ENCODE results near the gene SUSD1.

SUSD1 gene

GRCh38 chr9:112009656-112010055, 165.4 kb downstream of the SUSD1 start:
- no peaks in the 10 kb centered on the region for H3K9me3 ChIP-seq
- TF ChIP-seq CTCF (IDR thresholded peaks at IDR 0.05; ENCODE audit: low read depth, low read length) = no peak
- H3K4me3 ChIP-seq (ENCODE audit: low read depth, low read length) = no peak overlapping the region
- H3K27me3 ChIP-seq = no peaks in the 10 kb centered on the region
- DNase-seq = no peak
- no peaks in the 10 kb centered on the region for H3K4me1 ChIP-seq
- H3K36me3 ChIP-seq = no peaks in the 10 kb centered on the region

- Histone ChIP-seq H3K27me3 (no peaks in the 10 kb centered on the region), H3K4me1 (no peaks in the 10 kb centered on the region), H3K9me3 (no peaks in the 10 kb centered on the region; the same call in 1 of the 2 replicates), H3K4me3 (ENCODE audit: low read depth, low read length) (no peak overlapping the region), H3K36me3 (no peaks in the 10 kb centered on the region)
- no peak for DNase-seq
- TF ChIP-seq CTCF (IDR thresholded peaks at IDR 0.05; ENCODE audit: low read depth, low read length) = no peak
Observed at GRCh38 chr9:112007575-112008240, 167.4 kb downstream of the SUSD1 start.

- Histone ChIP-seq H3K9me3 (no peaks in the 10 kb centered on the region; the same call in 1 of the 2 replicates), H3K27me3 (no peaks in the 10 kb centered on the region), H3K36me3 (no peaks in the 10 kb centered on the region), H3K4me1 (no peaks in the 10 kb centered on the region), H3K4me3 (ENCODE audit: low read depth, low read length) (no peak overlapping the region)
- no peak for DNase-seq
- TF ChIP-seq CTCF (IDR thresholded peaks at IDR 0.05; ENCODE audit: low read depth, low read length) = no peak
Observed at GRCh38 chr9:112006361-112007020, 168.6 kb downstream of the SUSD1 start.

- H3K4me3 ChIP-seq (ENCODE audit: low read depth, low read length) = no peak overlapping the region
- no peaks in the 10 kb centered on the region; the same call in 1 of the 2 replicates for H3K9me3 ChIP-seq
- no peaks in the 10 kb centered on the region for H3K4me1 ChIP-seq
- H3K27me3 ChIP-seq = no peaks in the 10 kb centered on the region
- no peak for DNase-seq
- H3K36me3 ChIP-seq = no peaks in the 10 kb centered on the region
- TF ChIP-seq CTCF (IDR thresholded peaks at IDR 0.05; ENCODE audit: low read depth, low read length) = no peak
Observed at GRCh38 chr9:112005939-112006338, 169.2 kb downstream of the SUSD1 start.

- H3K27me3 ChIP-seq = no peaks in the 10 kb centered on the region
- no peaks in the 10 kb centered on the region for H3K36me3 ChIP-seq
- no peak for TF ChIP-seq CTCF (IDR thresholded peaks at IDR 0.05; ENCODE audit: low read depth, low read length)
- DNase-seq = no peak
- H3K4me3 ChIP-seq (ENCODE audit: low read depth, low read length) = no peak overlapping the region
- H3K4me1 ChIP-seq = no peaks in the 10 kb centered on the region
- H3K9me3 ChIP-seq = no peaks in the 10 kb centered on the region; the same call in 1 of the 2 replicates
Observed at GRCh38 chr9:112003538-112003937, 171.6 kb downstream of the SUSD1 start.

- no peaks in the 10 kb centered on the region for H3K4me1 ChIP-seq
- TF ChIP-seq CTCF (IDR thresholded peaks at IDR 0.05; ENCODE audit: low read depth, low read length) = no peak
- no peaks in the 10 kb centered on the region for H3K36me3 ChIP-seq
- H3K9me3 ChIP-seq = no peaks in the 10 kb centered on the region; the same call in 1 of the 2 replicates
- no peak for DNase-seq
- no peaks in the 10 kb centered on the region for H3K27me3 ChIP-seq
- H3K4me3 ChIP-seq (ENCODE audit: low read depth, low read length) = no peak overlapping the region
Observed at GRCh38 chr9:112002847-112003457, 172.1 kb downstream of the SUSD1 start.
